Ishikawa (cell line): ENCODE data around the gene SPATA16.

Experiments used
- EP300 ChIP-seq: IDR thresholded peaks from 2 replicates; pipeline ENCODE4 v1.6.1; 2012; ENCODE audit warnings: borderline replicate concordance
- NFIC ChIP-seq: IDR thresholded peaks from 2 replicates; pipeline ENCODE4 v1.6.1; 2012
- TCF12 ChIP-seq: IDR thresholded peaks from 2 replicates; pipeline ENCODE4 v1.6.1; 2012; ENCODE audit warnings: low read depth
- ZBTB7A ChIP-seq: IDR thresholded peaks from 2 replicates; pipeline ENCODE4 v1.6.1; 2012; ENCODE audit warnings: low read depth
- TF ChIP-seq, protein P1 (sequence below): IDR thresholded peaks from 2 replicates; pipeline ENCODE4 v1.6.1; 2012; ENCODE audit warnings: low read depth, mild to moderate bottlenecking

DNA sequence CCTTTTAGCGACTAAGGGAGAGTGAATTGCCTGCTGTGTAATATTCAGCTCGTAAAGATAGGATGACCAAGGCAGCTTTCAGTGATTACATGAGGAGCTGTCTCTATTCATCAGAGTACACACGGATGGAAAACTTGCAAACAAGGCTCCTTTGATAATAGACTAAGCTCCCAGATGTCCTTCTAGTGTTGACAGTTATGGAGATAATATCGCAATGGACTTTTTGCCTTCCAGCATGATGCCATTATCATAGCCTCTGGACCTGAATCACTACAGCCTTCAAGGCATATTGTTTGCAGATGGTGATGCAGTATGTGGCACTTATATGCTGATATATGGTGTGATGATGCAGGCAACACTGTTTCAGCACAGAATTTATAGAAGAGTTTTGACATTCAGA is 296.6 kb downstream of the SPATA16 start:
- TF ChIP-seq EP300 (no peak), NFIC (no peak), ZBTB7A (no peak), TCF12 (no peak)
- TF ChIP-seq, protein P1, sequence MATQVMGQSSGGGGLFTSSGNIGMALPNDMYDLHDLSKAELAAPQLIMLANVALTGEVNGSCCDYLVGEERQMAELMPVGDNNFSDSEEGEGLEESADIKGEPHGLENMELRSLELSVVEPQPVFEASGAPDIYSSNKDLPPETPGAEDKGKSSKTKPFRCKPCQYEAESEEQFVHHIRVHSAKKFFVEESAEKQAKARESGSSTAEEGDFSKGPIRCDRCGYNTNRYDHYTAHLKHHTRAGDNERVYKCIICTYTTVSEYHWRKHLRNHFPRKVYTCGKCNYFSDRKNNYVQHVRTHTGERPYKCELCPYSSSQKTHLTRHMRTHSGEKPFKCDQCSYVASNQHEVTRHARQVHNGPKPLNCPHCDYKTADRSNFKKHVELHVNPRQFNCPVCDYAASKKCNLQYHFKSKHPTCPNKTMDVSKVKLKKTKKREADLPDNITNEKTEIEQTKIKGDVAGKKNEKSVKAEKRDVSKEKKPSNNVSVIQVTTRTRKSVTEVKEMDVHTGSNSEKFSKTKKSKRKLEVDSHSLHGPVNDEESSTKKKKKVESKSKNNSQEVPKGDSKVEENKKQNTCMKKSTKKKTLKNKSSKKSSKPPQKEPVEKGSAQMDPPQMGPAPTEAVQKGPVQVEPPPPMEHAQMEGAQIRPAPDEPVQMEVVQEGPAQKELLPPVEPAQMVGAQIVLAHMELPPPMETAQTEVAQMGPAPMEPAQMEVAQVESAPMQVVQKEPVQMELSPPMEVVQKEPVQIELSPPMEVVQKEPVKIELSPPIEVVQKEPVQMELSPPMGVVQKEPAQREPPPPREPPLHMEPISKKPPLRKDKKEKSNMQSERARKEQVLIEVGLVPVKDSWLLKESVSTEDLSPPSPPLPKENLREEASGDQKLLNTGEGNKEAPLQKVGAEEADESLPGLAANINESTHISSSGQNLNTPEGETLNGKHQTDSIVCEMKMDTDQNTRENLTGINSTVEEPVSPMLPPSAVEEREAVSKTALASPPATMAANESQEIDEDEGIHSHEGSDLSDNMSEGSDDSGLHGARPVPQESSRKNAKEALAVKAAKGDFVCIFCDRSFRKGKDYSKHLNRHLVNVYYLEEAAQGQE: no peak
